Spleen (tissue), 11 donors: Measurements from ENCODE around the gene TMEM178B. TPM values are rescaled to one million over a fixed set of nuclear protein-coding genes. Genes with fewer than 3 reads are reported as not detected.

Experiments used
- DNase-seq: peaks from one replicate; pipeline ENCODE4 v3.0.0-alpha.2; 2020
- H3K27ac ChIP-seq, 8 donors: fragments of 200-600 bp; sonication (generic) in 7 of 8; 1 replicate in 4 of 8; 2 replicates in 4 of 8; pipeline versions ENCODE4 v1.5.0 to v1.8.0; 2016 to 2021; ENCODE audit warnings: inconsistent platforms in 4 of 8, mild to moderate bottlenecking in 4 of 8, moderate library complexity in 1 of 8
- H3K27me3 ChIP-seq, 7 donors: fragments of 200-600 bp; sonication (generic) in 6 of 7; replicated peaks in 1 of 7; 1 replicate in 4 of 7; 2 replicates in 3 of 7; pipeline versions ENCODE4 v1.5.0 to v1.8.0; 2016 to 2021; ENCODE audit warnings: inconsistent platforms in 3 of 7, mild to moderate bottlenecking in 1 of 7
- H3K36me3 ChIP-seq, 6 donors: fragments of 200-600 bp; sonication (generic) in 5 of 6; 1 replicate in 4 of 6; 2 replicates in 2 of 6; pipeline versions ENCODE4 v1.5.0 to v1.8.0; 2016 to 2021; ENCODE audit warnings: inconsistent platforms in 2 of 6
- H3K4me1 ChIP-seq, 6 donors: fragments of 200-600 bp; sonication (generic) in 5 of 6; 1 replicate in 3 of 6; 2 replicates in 3 of 6; pipeline versions ENCODE4 v1.5.0 to v1.8.0; 2016 to 2021; ENCODE audit warnings: inconsistent platforms in 3 of 6
- H3K4me3 ChIP-seq, 8 donors: fragments of 200-600 bp; sonication (generic) in 7 of 8; 1 replicate in 4 of 8; 2 replicates in 4 of 8; pipeline versions ENCODE4 v1.5.0 to v1.8.0; 2016 to 2021; ENCODE audit warnings: inconsistent platforms in 4 of 8, mild to moderate bottlenecking in 4 of 8, moderate library complexity in 2 of 8
- H3K9me3 ChIP-seq, 8 donors: fragments of 200-600 bp; sonication (generic) in 7 of 8; 1 replicate in 4 of 8; 2 replicates in 4 of 8; pipeline versions ENCODE4 v1.5.0 to v1.8.0; 2016 to 2021; ENCODE audit warnings: inconsistent platforms in 4 of 8
- POLR2A ChIP-seq, 3 donors: fragments of 450-650 bp; IDR thresholded peaks; one replicate each; pipeline ENCODE4 v1.5.1; 2017; ENCODE audit warnings: antibody characterized with exemption in 3 of 3, mild to moderate bottlenecking in 1 of 3
- POLR2AphosphoS5 ChIP-seq, 3 donors: sonication (generic); formaldehyde crosslinking; IDR thresholded peaks; one replicate each; pipeline ENCODE4 v1.5.1; 2017; ENCODE audit warnings: antibody characterized with exemption in 3 of 3
- WGBS, 5 donors: extraction: QIAGEN DNeasy Blood & Tissue Kit in 3 of 5; methylation state at CpG; one replicate each; pipeline versions ENCODE4 v1.1.5 to v1.1.7; 2013 to 2018; 5-methylcytosine and 5-hydroxymethylcytosine counted together
- intact Hi-C: fragments of 100-400 bp; cut with DNase I; formaldehyde crosslinking; loops from one replicate; pipeline ENCODE4 v1.15.0; 2023; ENCODE audit warnings: low total_unique reads
- polyA plus RNA-seq, 3 donors: library from polyadenylated mRNA; stranded (reverse); fragments of 200-250 nt; gene quantifications; one replicate each; pipeline ENCODE4 v1.2.1, GENCODE V29; 2013
- total RNA-seq, 7 donors: library from RNA; depleted of rRNA in 3 of 7; stranded (reverse); fragments of >200 nt in 3 of 7; fragmentation: NEBNext Ultra II Directional in 4 of 7; extraction: Animal tissue kit (Norgen Biotek cat#: 25700) in 4 of 7; gene quantifications; one replicate each; pipeline versions ENCODE4 v1.1.0 to v1.2.1, GENCODE V29; 2016 to 2021
- TF ChIP-seq, protein P1 (sequence below), 11 experiments: fragments of 200-600 bp in 7 of 11; fragments of 450-650 bp in 4 of 11; sonication (generic) in 4 of 11; IDR thresholded peaks in 8 of 11; conservative IDR thresholded peaks in 3 of 11; 1 replicate in 7 of 11; 2 replicates in 4 of 11; pipeline versions ENCODE4 v1.4.0 to v1.8.0; 2016 to 2021; ENCODE audit warnings: antibody characterized with exemption in 11 of 11, inconsistent platforms in 4 of 11, mild to moderate bottlenecking in 1 of 11
- donor health status: healthy with polysubstance abuse.
- donor health status: DM: no; HTN: no; CAD: no; lungs with moderate emphysema.
- donor health status: DM: no; HTN: no; CAD: no.
- donor health status: Bipolar disorder and iron deficiency.
- donor health status: healthy.
- donor health status: DM: no; HTN: no; CAD: no.
- donor health status: DM: yes; HTN: yes; CAD: no.

The TMEM178B gene
- total and polyA plus RNA-seq, 10 donors: 0.35 to 5.5 (median 1.3) TPM

DNA sequence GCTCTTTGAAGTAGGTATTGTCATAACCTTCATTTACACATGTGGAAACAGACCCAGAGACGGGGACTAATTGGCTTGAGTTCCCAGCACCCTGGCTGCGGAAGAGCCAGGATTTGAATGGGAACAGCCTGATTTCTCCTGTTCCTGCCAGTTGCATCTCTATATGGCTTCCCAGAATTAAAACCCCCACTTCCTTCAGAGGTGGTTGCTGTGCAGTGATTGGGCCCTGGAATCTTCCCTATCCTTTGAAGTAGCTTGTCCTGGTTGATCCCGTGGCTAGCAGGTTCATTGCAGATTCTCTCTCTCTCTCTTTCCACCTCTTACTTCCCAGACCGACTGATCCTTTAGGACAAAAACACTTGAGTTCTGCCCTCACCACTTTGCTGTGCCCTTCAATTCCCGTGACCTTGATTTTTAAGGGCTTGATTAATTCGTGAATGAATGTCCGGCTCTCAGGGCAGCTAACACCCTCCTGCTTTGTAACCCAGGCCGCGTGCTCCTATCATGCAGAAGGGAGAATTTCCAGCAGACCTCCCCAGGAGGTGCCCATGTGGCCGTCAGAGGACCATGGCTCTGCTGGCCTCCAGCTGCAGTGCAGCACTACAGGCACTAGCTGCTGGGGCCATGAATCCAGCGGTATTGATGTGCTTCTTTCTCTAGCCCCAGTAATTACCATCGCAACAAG is 356.7 kb downstream of the TMEM178B start:
- H3K9me3 ChIP-seq: peaks cover 0 to 29% (median 10%) of the 10 kb centered on the region in 8 donors
- no peak overlapping the region for H3K4me3 ChIP-seq
- WGBS, 5 donors: 38 to 63% (median 47%) methylated on average over 12 of the region's 12 CpGs
- H3K27me3 ChIP-seq: peaks cover 0 to 10% (median 0%) of the 10 kb centered on the region in 7 donors
- no peaks in the 10 kb centered on the region for H3K4me1 ChIP-seq
- H3K36me3 ChIP-seq: no peaks in the 10 kb centered on the region
- intact Hi-C loops: no loop called here
- H3K27ac ChIP-seq: no peak overlapping the region
- no peak for DNase-seq
- no peak for TF ChIP-seq POLR2AphosphoS5 (IDR thresholded peaks at IDR 0.05)
- TF ChIP-seq POLR2A (IDR thresholded peaks at IDR 0.05): no peak
- TF ChIP-seq, protein P1, sequence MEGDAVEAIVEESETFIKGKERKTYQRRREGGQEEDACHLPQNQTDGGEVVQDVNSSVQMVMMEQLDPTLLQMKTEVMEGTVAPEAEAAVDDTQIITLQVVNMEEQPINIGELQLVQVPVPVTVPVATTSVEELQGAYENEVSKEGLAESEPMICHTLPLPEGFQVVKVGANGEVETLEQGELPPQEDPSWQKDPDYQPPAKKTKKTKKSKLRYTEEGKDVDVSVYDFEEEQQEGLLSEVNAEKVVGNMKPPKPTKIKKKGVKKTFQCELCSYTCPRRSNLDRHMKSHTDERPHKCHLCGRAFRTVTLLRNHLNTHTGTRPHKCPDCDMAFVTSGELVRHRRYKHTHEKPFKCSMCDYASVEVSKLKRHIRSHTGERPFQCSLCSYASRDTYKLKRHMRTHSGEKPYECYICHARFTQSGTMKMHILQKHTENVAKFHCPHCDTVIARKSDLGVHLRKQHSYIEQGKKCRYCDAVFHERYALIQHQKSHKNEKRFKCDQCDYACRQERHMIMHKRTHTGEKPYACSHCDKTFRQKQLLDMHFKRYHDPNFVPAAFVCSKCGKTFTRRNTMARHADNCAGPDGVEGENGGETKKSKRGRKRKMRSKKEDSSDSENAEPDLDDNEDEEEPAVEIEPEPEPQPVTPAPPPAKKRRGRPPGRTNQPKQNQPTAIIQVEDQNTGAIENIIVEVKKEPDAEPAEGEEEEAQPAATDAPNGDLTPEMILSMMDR (IDR thresholded peaks at IDR 0.05 in 8 of 11, conservative IDR thresholded peaks at IDR 0.05 in 3 of 11): no peak

DNA sequence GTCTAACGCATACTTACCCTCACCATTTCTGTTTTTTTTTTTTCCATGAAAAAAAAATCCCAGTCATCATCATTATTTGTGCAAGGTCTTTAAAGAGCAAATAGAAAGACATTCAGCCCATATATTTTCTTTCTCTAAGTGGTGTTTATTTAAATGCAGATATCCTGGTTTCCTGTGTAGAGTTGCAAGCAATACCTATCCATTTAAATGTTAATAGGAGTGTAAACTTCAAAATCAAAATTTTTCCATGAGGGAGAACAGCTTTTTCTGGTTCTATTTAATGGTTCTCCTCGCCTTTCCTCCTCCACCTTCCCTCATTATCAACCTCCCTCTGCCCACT is 357.2 kb downstream of the TMEM178B start:
- intact Hi-C loops: no loop called here
- Histone ChIP-seq H3K27me3 (peaks cover 0 to 14% (median 0%) of the 10 kb centered on the region in 7 donors), H3K4me3 (no peak overlapping the region), H3K36me3 (no peaks in the 10 kb centered on the region), H3K27ac (no peak overlapping the region), H3K4me1 (no peaks in the 10 kb centered on the region), H3K9me3 (peaks cover 0 to 24% (median 10%) of the 10 kb centered on the region in 8 donors)
- 62 to 79% (median 71%) methylated on average over 2 of the region's 2 CpGs for WGBS, 5 donors
- TF ChIP-seq POLR2AphosphoS5 (IDR thresholded peaks at IDR 0.05): no peak
- TF ChIP-seq, protein P1 (IDR thresholded peaks at IDR 0.05 in 8 of 11, conservative IDR thresholded peaks at IDR 0.05 in 3 of 11): no peak
- TF ChIP-seq POLR2A (IDR thresholded peaks at IDR 0.05): no peak
- no peak for DNase-seq

DNA sequence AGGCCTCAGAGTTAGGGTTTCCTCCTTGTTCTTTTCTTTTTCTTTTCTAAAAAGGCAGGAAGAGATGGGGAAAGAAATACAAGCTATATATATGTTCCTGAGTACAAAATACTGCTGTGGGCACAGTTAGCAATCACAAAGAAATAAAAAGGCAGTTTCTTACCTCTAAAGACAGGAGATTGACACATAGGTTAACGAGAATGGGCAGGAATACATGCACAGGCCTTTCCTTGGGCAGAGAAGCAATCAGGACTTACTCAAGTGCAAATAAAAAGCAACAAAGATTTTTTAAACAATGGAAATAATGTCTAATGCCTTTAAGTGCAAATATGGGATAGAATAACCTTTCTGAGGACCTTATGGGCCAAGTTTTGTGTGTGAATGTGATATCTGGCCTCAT is 357.8 kb downstream of the TMEM178B start:
- Histone ChIP-seq H3K4me1 (no peaks in the 10 kb centered on the region), H3K27me3 (peaks cover 0 to 20% (median 0%) of the 10 kb centered on the region in 7 donors), H3K36me3 (no peaks in the 10 kb centered on the region), H3K9me3 (peaks cover 0 to 18% (median 8%) of the 10 kb centered on the region in 8 donors), H3K27ac (no peak overlapping the region), H3K4me3 (no peak overlapping the region)
- DNase-seq: no peak
- TF ChIP-seq, protein P1 (IDR thresholded peaks at IDR 0.05 in 8 of 11, conservative IDR thresholded peaks at IDR 0.05 in 3 of 11): no peak
- TF ChIP-seq POLR2AphosphoS5 (IDR thresholded peaks at IDR 0.05) (no peak), POLR2A (IDR thresholded peaks at IDR 0.05) (no peak)
- intact Hi-C loops: no loop called here
- WGBS, 5 donors: 79 to 91% (median 82%) methylated on average over 1 of the region's 1 CpG

DNA sequence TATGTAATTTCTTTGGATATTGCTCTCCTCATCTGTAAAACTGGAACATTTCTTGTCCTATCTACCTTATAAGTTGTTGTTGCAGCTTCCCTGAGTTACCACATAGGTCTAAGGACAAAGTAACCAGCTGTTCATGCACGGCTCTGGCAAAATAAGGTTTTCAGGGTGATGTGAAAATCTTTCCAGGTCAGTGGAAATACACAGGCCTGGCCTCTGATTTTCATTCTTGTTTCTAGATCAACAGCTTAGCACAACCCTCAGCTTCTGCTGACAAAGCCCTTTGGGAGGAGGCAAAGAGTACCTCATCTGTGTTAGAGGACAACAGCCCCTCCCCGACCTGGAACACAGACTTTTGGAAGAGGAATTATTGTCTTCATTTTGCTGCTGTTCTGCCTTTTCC is 359.8 kb downstream of the TMEM178B start:
- WGBS, 5 donors: 78 to 91% (median 80%) methylated on average over 2 of the region's 2 CpGs
- TF ChIP-seq, protein P1 (IDR thresholded peaks at IDR 0.05 in 8 of 11, conservative IDR thresholded peaks at IDR 0.05 in 3 of 11): no peak
- TF ChIP-seq POLR2A (IDR thresholded peaks at IDR 0.05) (no peak), POLR2AphosphoS5 (IDR thresholded peaks at IDR 0.05) (no peak)
- DNase-seq: no peak
- Histone ChIP-seq H3K9me3 (no peaks in the 10 kb centered on the region), H3K27ac (no peak overlapping the region), H3K36me3 (no peaks in the 10 kb centered on the region), H3K4me3 (no peak overlapping the region), H3K27me3 (peaks cover 0 to 21% (median 0%) of the 10 kb centered on the region in 7 donors), H3K4me1 (no peaks in the 10 kb centered on the region)
- intact Hi-C loops: no loop called here
